ENCODE data around the gene PRG3.

PRG3 gene

GRCh38 chr11:57391539-57391938 is 10.6 kb upstream of the PRG3 start:
- no peak for DNase-seq (ENCODE audit: low read depth in 3 of 3, low spot score in 1 of 3)

DNA sequence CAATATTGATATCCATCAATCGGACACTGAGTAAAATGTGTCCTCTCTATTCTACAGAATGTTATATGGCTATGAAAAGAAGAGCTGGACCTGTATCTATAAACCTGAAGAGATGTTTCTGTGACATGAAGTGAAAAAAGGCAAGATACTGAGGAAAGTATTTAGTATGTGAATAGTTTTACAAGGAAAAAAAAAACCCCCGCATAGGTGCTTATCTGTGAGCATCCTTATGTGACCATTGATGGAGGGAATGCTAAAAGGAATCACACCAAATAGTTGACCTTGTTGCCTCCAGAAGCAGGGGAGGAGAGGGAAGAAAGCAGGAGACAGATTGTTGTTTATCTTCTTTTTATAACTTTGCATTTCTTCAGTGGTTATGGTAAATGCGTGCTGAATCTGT is 10.2 kb upstream of the PRG3 start:
- DNase-seq (ENCODE audit: low read depth in 3 of 3, low spot score in 1 of 3) = no peak

DNA sequence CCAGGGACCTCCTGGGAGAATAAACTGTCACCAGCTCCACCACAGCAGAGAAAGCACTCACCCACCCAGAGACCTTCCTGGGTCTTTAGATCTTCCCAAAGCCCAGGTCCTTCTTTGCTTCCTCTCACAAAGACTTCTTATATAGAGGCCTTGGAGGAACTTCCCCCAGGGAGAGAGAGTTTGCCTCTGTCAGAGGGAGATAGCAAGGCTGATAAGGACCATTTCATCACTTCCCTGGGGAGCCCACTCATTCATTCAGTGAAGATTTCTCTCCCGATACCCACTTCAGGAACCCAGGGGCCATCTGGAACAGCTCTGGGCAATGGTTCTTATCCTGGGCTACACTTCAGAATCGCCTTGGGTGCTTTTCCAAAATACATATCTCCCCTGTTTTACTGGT is 9.6 kb upstream of the PRG3 start, which contains the start of gene PRG2:
PRG2 (minus strand) TSS at position 116 of the 400 bp plus-strand sequence. CDS start 706 bp downstream, outside the sequence.
- no peak for DNase-seq (ENCODE audit: low read depth in 3 of 3, low spot score in 1 of 3)

GRCh38 chr11:57387289-57388030 is 6.5 kb upstream of the PRG3 start:
- DNase-seq (ENCODE audit: low read depth in 3 of 3, low spot score in 1 of 3) = no peak

- DNase-seq (ENCODE audit: low read depth in 3 of 3, low spot score in 1 of 3) = no peak
Observed at GRCh38 chr11:57386178-57386940, 5.4 kb upstream of the PRG3 start.

GRCh38 chr11:57379732-57380131 is 1.2 kb downstream of the PRG3 start:
- DNase-seq (ENCODE audit: low read depth in 3 of 3, low spot score in 1 of 3) = no peak

GRCh38 chr11:57378186-57378585 is 2.8 kb downstream of the PRG3 start:
- no peak for DNase-seq (ENCODE audit: low read depth in 3 of 3, low spot score in 1 of 3)

- no peak for DNase-seq (ENCODE audit: low read depth in 3 of 3, low spot score in 1 of 3)
Observed at GRCh38 chr11:57377107-57377506, 3.8 kb downstream of the PRG3 start.

DNA sequence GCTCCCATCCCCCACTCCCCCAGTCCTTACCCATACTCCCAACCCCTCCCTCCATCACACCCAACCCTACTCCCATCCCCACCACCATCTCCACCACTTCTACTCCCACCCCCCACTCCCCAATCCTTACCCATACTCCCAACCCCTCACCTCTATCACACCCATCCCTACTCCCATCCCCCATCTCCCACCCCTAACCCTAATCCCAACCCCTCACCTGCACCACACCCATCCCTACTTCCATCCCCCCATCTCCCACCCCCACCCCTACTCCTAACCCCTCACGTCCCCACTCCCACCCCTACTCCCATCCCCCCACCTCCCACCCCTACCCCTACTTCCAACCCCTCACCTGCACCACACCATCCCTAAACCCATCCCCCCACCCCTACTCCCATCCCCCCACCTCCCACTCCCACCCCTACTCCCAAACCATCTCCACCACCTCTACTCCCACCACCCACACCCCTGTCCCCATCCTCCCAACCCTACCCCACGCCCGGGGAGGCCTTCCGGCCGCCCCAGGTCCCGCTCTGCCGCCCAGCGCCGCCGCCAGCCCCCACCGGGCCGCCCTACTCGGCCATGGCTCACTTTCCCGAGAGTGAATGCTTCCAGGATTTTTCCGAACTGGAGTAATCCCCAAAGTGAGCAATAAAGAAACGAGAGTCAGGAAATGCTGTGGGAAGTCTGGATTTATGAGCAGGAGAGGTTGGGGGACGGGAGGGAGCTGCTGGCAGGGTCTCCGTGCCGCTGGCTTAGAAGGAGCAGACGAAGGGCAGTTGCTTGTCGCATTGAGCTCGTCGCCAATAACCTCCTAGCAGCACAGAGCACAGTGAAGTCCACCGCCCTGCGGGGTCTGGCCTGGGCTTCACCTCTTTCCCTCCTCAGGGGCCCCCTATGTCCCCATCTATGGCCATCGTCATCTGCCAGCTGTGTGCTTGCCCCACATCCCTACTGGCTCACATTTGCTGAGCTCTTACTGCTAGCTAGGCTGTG is 4.6 kb downstream of the PRG3 start:
- no peak for DNase-seq (ENCODE audit: low read depth in 3 of 3, low spot score in 1 of 3)

GRCh38 chr11:57375490-57375889 is 5.5 kb downstream of the PRG3 start:
- DNase-seq (ENCODE audit: low read depth in 3 of 3, low spot score in 1 of 3) = no peak

DNA sequence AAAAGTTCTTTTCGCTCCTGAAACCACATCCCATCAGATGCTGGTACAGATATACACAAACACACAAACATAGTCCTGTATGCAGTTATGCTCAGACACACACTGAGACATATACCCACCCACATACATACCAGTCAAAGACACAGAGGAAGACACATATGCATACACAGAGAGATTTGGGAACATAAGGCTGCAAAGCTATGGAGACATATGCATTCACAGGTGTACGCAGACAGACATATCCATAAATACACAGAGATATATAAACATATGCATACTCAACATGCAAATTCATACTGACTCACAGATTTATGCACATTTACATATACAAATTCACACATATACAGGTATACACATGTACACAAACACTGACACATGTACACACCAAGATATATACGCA is 6.0 kb downstream of the PRG3 start:
- no peak for DNase-seq (ENCODE audit: low read depth in 3 of 3, low spot score in 1 of 3)

- DNase-seq (ENCODE audit: low read depth in 3 of 3, low spot score in 1 of 3) = no peak
Observed at GRCh38 chr11:57373146-57373545, 7.8 kb downstream of the PRG3 start.

DNA sequence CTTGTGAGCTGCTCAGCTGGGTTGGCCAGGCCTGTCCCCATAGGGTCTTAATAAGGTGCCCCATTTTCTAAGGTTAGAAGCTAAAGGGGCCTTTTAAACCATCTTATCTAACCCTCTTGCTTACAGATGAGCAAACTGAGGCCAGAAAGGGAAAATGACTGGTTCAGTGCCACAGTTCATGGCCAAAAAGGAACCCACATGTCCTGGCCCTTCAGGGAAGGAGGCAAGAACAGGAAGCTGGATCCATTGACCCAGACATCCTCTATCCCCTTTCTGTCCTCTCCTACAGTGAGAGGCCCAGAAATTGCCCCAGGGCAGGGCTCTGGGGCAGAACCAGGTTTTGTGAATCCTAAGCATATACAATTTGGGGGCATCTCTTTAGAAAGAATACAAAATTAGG is 10.0 kb downstream of the PRG3 start:
- DNase-seq (ENCODE audit: low read depth in 3 of 3, low spot score in 1 of 3) = no peak

DNA sequence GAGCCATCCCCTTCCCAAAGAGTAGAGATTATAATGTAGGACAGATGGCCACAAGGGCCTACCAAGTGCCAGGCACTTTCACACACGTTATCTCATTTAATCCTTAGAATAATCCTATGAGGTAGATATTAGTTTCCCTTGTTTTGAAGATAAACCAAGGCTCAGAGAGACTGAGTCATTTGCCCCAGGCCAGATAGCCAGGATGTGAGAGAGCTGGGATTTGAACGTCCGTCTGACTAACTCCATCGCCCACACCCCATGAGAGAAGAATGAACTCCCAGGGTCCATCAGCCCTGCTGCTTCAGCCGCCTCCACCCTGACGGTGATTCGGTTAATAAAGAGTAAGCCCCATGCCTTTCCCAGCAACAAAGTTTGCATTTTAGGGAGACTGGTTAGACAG is 10.7 kb downstream of the PRG3 start:
- no peak for DNase-seq (ENCODE audit: low read depth in 3 of 3, low spot score in 1 of 3)

- DNase-seq (ENCODE audit: low read depth in 3 of 3, low spot score in 1 of 3) = no peak
Observed at GRCh38 chr11:57368845-57369232, 12.1 kb downstream of the PRG3 start.

GRCh38 chr11:57368106-57368844 is 12.7 kb downstream of the PRG3 start:
- no peak for DNase-seq (ENCODE audit: low read depth in 3 of 3, low spot score in 1 of 3)

- DNase-seq (ENCODE audit: low read depth in 3 of 3, low spot score in 1 of 3) = no peak
Observed at GRCh38 chr11:57364851-57365660, 15.9 kb downstream of the PRG3 start.

DNA sequence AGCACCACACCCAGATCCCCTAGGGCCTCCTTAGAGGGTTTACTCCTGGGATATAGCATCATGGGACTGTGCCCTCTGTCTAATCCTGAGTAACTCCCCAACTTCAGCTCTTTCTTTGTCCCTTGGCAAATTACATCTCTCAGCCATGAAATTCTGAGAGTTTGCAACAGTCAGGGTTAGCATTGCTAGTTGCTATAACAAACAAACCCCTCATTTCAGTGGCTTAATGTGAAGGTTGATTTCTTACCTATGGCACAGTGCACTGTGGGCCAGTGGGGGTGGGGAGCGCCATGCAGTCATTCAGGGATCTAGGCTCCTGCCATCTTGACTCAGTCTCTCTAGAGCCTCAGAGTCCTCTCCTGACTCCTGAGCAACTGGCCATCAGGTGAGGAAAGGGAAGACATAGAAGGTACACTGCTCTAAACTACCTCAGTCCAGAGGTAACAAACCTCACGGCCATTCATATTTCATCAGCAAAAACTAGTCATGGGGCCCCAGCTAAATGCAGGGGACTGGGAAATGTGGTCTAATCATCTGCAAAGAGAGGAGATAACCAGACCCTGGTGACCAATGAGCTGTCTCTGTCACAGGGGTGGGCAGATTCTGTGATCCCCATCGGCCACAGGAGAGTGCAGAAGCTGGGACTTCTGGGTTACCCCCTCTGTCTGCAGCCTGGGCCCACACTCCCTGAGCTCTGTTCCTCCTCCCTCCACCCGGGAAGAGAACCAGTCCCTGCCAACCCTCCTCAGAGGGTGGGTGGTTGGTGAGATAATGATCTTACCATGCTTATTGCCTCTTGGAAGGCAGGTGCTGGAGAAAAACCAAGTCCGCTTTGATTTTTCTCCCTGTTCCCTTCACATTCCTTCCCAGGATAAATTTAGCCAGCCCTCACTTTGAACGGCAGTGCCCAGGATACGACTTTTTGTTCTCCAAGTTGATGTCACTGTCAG is 17.5 kb downstream of the PRG3 start:
- DNase-seq (ENCODE audit: low read depth in 3 of 3, low spot score in 1 of 3) = no peak

DNA sequence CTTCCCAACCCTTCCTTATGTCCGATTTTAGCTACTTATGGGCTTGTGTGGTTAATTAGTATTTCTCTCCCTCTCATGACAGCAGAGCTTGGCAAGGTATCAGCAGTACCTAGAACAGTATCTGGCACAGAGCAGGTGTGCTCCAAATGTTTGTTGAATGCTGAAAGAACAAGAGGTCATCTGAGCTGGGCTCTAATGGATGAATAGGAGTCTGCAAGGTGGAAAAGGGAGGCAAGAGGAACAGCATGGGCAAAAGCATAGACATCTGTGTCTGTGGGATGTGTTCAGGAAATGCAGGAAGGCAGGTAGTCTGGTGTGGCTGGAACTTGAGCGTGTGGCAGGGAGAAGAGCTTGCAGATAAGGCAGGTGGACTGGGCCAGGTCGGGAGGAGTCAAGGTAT is 19.0 kb downstream of the PRG3 start:
- DNase-seq (ENCODE audit: low read depth in 3 of 3, low spot score in 1 of 3) = no peak

Measured in stimulated activated CD4-positive, alpha-beta T cell treated with anti-CD3 and anti-CD28 coated beads, TNF-alpha, amount 100 ng/mL, for 1 hour (primary cell).